PC-3 (cell line): Measurements from ENCODE around the gene PRRG3. TPM values are rescaled to one million over a fixed set of nuclear protein-coding genes. Genes with fewer than 3 reads are reported as not detected.

ENCODE experiments used
- ATAC-seq: fragments of 200-7000 bp; cut with Tn5 transposase; 2 replicates; pipeline ENCODE4 v1.9.1; 2020; ENCODE audit warnings: mild to moderate bottlenecking, moderate library complexity
- BruUV-seq: library from RNA; stranded (reverse); fragments of 400-500 nt; replicated peaks from 2 replicates; lab custom pipeline; 2021; lab: Mats Ljungman, UMichigan
- CTCF ChIA-PET: fragments of 300-600 bp; sonication (Branson Sonifier 250); formaldehyde crosslinking; loops from one replicate; lab custom pipeline; 2022; ENCODE audit warnings: antibody characterized with exemption; lab: Charles Lee
- POLR2A ChIA-PET: fragments of 300-600 bp; sonication (Branson Sonifier 250); formaldehyde crosslinking; loops from one replicate; lab custom pipeline; 2022; ENCODE audit warnings: antibody characterized with exemption; ENCODE audit not compliant: unreplicated experiment; lab: Charles Lee
- DNase-seq: peaks from one replicate; pipeline ENCODE4 v3.0.0-alpha.2; 2015
- H2AFZ ChIP-seq: fragments of 300-600 bp; sonication (generic); 2 replicates; pipeline ENCODE4 v1.6.0; 2016; ENCODE audit warnings: antibody characterized with exemption, low read length
- H3F3A ChIP-seq: fragments of 300-600 bp; sonication (generic); one replicate; pipeline ENCODE4 v1.6.0; 2017; ENCODE audit warnings: antibody characterized with exemption, low read length, control low read depth, mild to moderate bottlenecking; ENCODE audit not compliant: unreplicated experiment
- H3K27ac ChIP-seq: fragments of 300-600 bp; sonication (generic); 2 replicates; pipeline ENCODE4 v1.5.1; 2016; ENCODE audit warnings: mild to moderate bottlenecking, low read length
- H3K27me3 ChIP-seq: fragments of 300-600 bp; sonication (generic); 2 replicates; pipeline ENCODE4 v1.6.1; 2016; ENCODE audit warnings: low read length, mixed read lengths
- H3K36me3 ChIP-seq: fragments of 300-600 bp; sonication (generic); 2 replicates; pipeline ENCODE4 v1.6.1; 2016; ENCODE audit warnings: low read depth, mixed run types, low read length, mixed read lengths
- H3K4me1 ChIP-seq: fragments of 300-600 bp; sonication (generic); 2 replicates; pipeline ENCODE4 v1.5.1; 2016; ENCODE audit warnings: low read length; ENCODE audit not compliant: insufficient read depth
- H3K4me2 ChIP-seq: fragments of 300-600 bp; sonication (generic); 2 replicates; pipeline ENCODE4 v1.6.0; 2016; ENCODE audit warnings: low read length
- H3K4me3 ChIP-seq: fragments of 300-600 bp; sonication (generic); 2 replicates; pipeline ENCODE4 v1.5.1; 2016; ENCODE audit warnings: mild to moderate bottlenecking, low read length, mixed read lengths
- H3K79me2 ChIP-seq: fragments of 300-600 bp; sonication (generic); 2 replicates; pipeline ENCODE4 v1.6.1; 2017; ENCODE audit warnings: low read length, mixed read lengths
- H3K9ac ChIP-seq: fragments of 300-600 bp; sonication (generic); 2 replicates; pipeline ENCODE4 v1.6.0; 2016; ENCODE audit warnings: mild to moderate bottlenecking, low read length
- H3K9me2 ChIP-seq: fragments of 300-600 bp; sonication (generic); replicated peaks from 2 replicates; pipeline ENCODE4 v1.6.1; 2016; ENCODE audit warnings: mixed run types, low read length, mixed read lengths
- H3K9me3 ChIP-seq: fragments of 300-600 bp; sonication (generic); 2 replicates; pipeline ENCODE4 v1.6.1; 2016; ENCODE audit warnings: low read length, mixed read lengths
- H4K20me1 ChIP-seq: fragments of 300-600 bp; sonication (generic); 2 replicates; pipeline ENCODE4 v1.6.1; 2016; ENCODE audit warnings: low read length, mixed read lengths
- CTCF ChIP-seq: fragments of 300-600 bp; sonication (generic); conservative IDR thresholded peaks from 2 replicates; pipeline ENCODE4 v1.5.1; 2017; ENCODE audit warnings: antibody characterized with exemption, low read depth, mild to moderate bottlenecking, low read length
- EZH2 ChIP-seq: fragments of 300-600 bp; sonication (generic); IDR thresholded peaks from one replicate; pipeline ENCODE4 v1.6.1; 2017; ENCODE audit warnings: antibody characterized with exemption, mild to moderate bottlenecking, low read length; ENCODE audit not compliant: unreplicated experiment
- EZH2phosphoT487 ChIP-seq: fragments of 300-600 bp; sonication (generic); IDR thresholded peaks from 2 replicates; pipeline ENCODE4 v1.6.1; 2018; ENCODE audit warnings: mild to moderate bottlenecking, antibody characterized with exemption, low read length, borderline replicate concordance
- intact Hi-C: fragments of 100-400 bp; cut with micrococcal nuclease; formaldehyde crosslinking; loops from 2 replicates; pipeline ENCODE4 v1.9.0; 2023
- total RNA-seq: library from RNA; depleted of rRNA; stranded (reverse); fragments of >200 nt; gene quantifications from 2 replicates; pipeline ENCODE4 v1.2.3, GENCODE V29; 2014

Gene PRRG3
- total RNA-seq, 1 experiment from 2014 or later = not detected

GRCh38 chrX:151687635-151688034, 7.6 kb upstream of the PRRG3 start:
- Histone ChIP-seq H3K27ac (no peak overlapping the region), H3K27me3 (no peaks in the 10 kb centered on the region), H3K36me3 (no peaks in the 10 kb centered on the region), H3K9me2 (no peaks in the 10 kb centered on the region), H3K79me2 (no peaks in the 10 kb centered on the region), H3K9ac (no peak overlapping the region), H2AFZ (no peak overlapping the region), H4K20me1 (no peaks in the 10 kb centered on the region), H3F3A (no peaks in the 10 kb centered on the region), H3K4me1 (no peaks in the 10 kb centered on the region), H3K4me2 (no peak overlapping the region), H3K9me3 (no peaks in the 10 kb centered on the region), H3K4me3 (no peak overlapping the region)
- intact Hi-C loops = no loop called here
- CTCF ChIA-PET = no interaction called here
- DNase-seq (no peak), ATAC-seq (no peak)
- no TSS peak for BruUV-seq
- POLR2A ChIA-PET = no interaction called here
- TF ChIP-seq EZH2 (no peak), CTCF (no peak), EZH2phosphoT487 (no peak)

DNA sequence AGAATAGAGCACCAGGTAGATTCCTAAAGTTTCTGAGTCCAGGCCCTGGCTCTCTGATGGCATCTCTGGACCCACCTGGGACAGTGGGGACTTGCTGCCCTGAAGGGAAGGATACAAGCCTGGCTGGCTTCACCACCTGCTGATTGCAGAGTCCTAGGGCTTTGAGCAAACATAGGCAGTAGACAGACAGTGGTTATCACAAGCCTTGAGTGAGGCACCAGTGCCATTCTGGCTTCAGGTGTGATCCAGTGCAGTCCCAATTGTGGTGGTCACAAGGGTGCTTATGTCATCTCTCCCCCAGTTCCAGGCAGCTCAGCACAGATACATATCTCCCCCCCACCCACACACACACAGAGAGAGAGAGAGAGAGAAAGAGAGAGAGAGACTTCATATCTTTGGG, 6.6 kb upstream of the PRRG3 start:
- Histone ChIP-seq H3K27me3 (no peaks in the 10 kb centered on the region), H3K9me2 (no peaks in the 10 kb centered on the region), H3F3A (no peaks in the 10 kb centered on the region), H3K4me2 (no peak overlapping the region), H3K79me2 (no peaks in the 10 kb centered on the region), H4K20me1 (no peaks in the 10 kb centered on the region), H3K9ac (no peak overlapping the region), H3K4me3 (no peak overlapping the region), H3K27ac (no peak overlapping the region), H2AFZ (no peak overlapping the region), H3K36me3 (no peaks in the 10 kb centered on the region), H3K9me3 (no peaks in the 10 kb centered on the region), H3K4me1 (no peaks in the 10 kb centered on the region)
- intact Hi-C loops = no loop called here
- POLR2A ChIA-PET = no interaction called here
- CTCF ChIA-PET = no interaction called here
- ATAC-seq (no peak), DNase-seq (no peak)
- BruUV-seq = no TSS peak
- TF ChIP-seq CTCF (no peak), EZH2phosphoT487 (no peak), EZH2 (no peak)

- Histone ChIP-seq H3K4me1 (no peaks in the 10 kb centered on the region), H2AFZ (no peak overlapping the region), H3K79me2 (no peaks in the 10 kb centered on the region), H4K20me1 (no peaks in the 10 kb centered on the region), H3K9ac (no peak overlapping the region), H3K9me2 (no peaks in the 10 kb centered on the region), H3K9me3 (no peaks in the 10 kb centered on the region), H3K27ac (no peak overlapping the region), H3K4me3 (no peak overlapping the region), H3K27me3 (no peaks in the 10 kb centered on the region), H3K4me2 (no peak overlapping the region), H3F3A (no peaks in the 10 kb centered on the region), H3K36me3 (no peaks in the 10 kb centered on the region)
- TF ChIP-seq EZH2phosphoT487 (no peak), EZH2 (no peak), CTCF (no peak)
- POLR2A ChIA-PET = no interaction called here
- no TSS peak for BruUV-seq
- CTCF ChIA-PET = no interaction called here
- ATAC-seq (no peak), DNase-seq (no peak)
- intact Hi-C loops = no loop called here
Measured at GRCh38 chrX:151692825-151693224, 2.4 kb upstream of the PRRG3 start.
